CD4-positive, alpha-beta T cell (primary cell): ENCODE results near the gene CCIN. TPM values are rescaled to one million over a fixed set of nuclear protein-coding genes. Genes with fewer than 3 reads are reported as not detected.
"Not testable (repeated sequence)": the region's sequence is repeated elsewhere in the genome, so short reads cannot be mapped to it uniquely, and the experiment has no call there.

ENCODE experiments used
- ATAC-seq: fragments of 200-7000 bp; cut with Tn5 transposase; one replicate; pipeline ENCODE4 v1.10.0; 2022; ENCODE audit warnings: mild to moderate bottlenecking; ENCODE audit not compliant: poor library complexity
- CTCF ChIA-PET: fragments of 350-600 bp; sonication (Branson Sonifier 250); formaldehyde crosslinking; loops from one replicate; lab custom pipeline; 2021; ENCODE audit warnings: antibody characterized with exemption, inconsistent platforms; lab: Charles Lee
- POLR2A ChIA-PET: fragments of 350-600 bp; sonication (Branson Sonifier 250); formaldehyde crosslinking; loops from one replicate; lab custom pipeline; 2021; ENCODE audit warnings: antibody characterized with exemption, inconsistent platforms; lab: Charles Lee
- DNase-seq, 14 experiments: peaks; one replicate each; pipeline ENCODE4 v3.0.0-alpha.2; 2013 to 2020; ENCODE audit warnings: mixed read lengths in 2 of 14
- H3K27ac ChIP-seq, 2 donors: one replicate each; pipeline versions ENCODE4 v1.5.1 to v1.7.0; 2013; ENCODE audit warnings: low read length in 2 of 2, low read depth in 1 of 2, mild to moderate bottlenecking in 1 of 2
- H3K27me3 ChIP-seq, 2 experiments: 1 replicate in 1 of 2; 2 replicates in 1 of 2; pipeline versions ENCODE4 v1.6.1 to v1.7.0; 2013; ENCODE audit warnings: low read length in 2 of 2, control low read depth in 1 of 2, mild to moderate bottlenecking in 1 of 2, moderate library complexity in 1 of 2; ENCODE audit not compliant: insufficient read depth in 2 of 2, control insufficient read depth in 1 of 2
- H3K36me3 ChIP-seq: one replicate; pipeline ENCODE4 v1.6.1; 2013; ENCODE audit warnings: low read length, control low read depth; ENCODE audit not compliant: insufficient read depth
- H3K4me1 ChIP-seq: one replicate; pipeline ENCODE4 v1.6.1; 2013; ENCODE audit warnings: low read length, control low read depth; ENCODE audit not compliant: insufficient read depth
- H3K4me3 ChIP-seq: one replicate; pipeline ENCODE4 v1.5.1; 2013; ENCODE audit warnings: mild to moderate bottlenecking, low read length, moderate library complexity
- H3K9me3 ChIP-seq, 2 experiments: 1 replicate in 1 of 2; 2 replicates in 1 of 2; pipeline versions ENCODE4 v1.6.1 to v1.7.0; 2013; ENCODE audit warnings: low read length in 2 of 2, mild to moderate bottlenecking in 2 of 2, control low read depth in 1 of 2, moderate library complexity in 1 of 2; ENCODE audit not compliant: control insufficient read depth in 1 of 2, insufficient read depth in 1 of 2
- H3K27ac Mint-ChIP-seq: one replicate; pipeline ENCODE4 v1.8.0; 2020; ENCODE audit warnings: mixed read lengths
- H3K27me3 Mint-ChIP-seq: one replicate; pipeline ENCODE4 v1.8.0; 2021; ENCODE audit warnings: mixed read lengths
- H3K36me3 Mint-ChIP-seq: one replicate; pipeline ENCODE4 v1.8.0; 2021; ENCODE audit warnings: low read depth, mixed read lengths
- H3K4me1 Mint-ChIP-seq: one replicate; pipeline ENCODE4 v1.8.0; 2021; ENCODE audit warnings: low read depth, mixed read lengths
- H3K4me3 Mint-ChIP-seq: one replicate; pipeline ENCODE4 v1.8.0; 2020; ENCODE audit warnings: mild to moderate bottlenecking, mixed read lengths
- H3K9me3 Mint-ChIP-seq: one replicate; pipeline ENCODE4 v1.8.0; 2020; ENCODE audit warnings: mixed read lengths
- CTCF ChIP-seq: fragments of 200-600 bp; IDR thresholded peaks from one replicate; pipeline ENCODE4 v1.8.0; 2022; ENCODE audit warnings: antibody characterized with exemption, mild to moderate bottlenecking
- intact Hi-C, 2 experiments: fragments of 100-400 bp; cut with DNase I in 1 of 2; cut with micrococcal nuclease in 1 of 2; formaldehyde crosslinking; loops; one replicate each; pipeline versions ENCODE4 v1.15.1 to v1.9.0; 2023 to 2025; cut with DNase I, micrococcal nuclease
- total RNA-seq, 174 experiments: library from RNA in 2 of 174; stranded (reverse) in 2 of 174; gene quantifications; one replicate each; pipeline ENCODE4 v1.2.3 and lab custom pipeline; 2021 to 2026

CCIN gene
- total RNA-seq, 2 experiments from 2014 or later: 0.22 to 0.36 TPM

GRCh38 chr9:36156116-36156515, 13.1 kb upstream of the CCIN start:
- no peak overlapping the region for H3K4me3 ChIP-seq
- H3K9me3 ChIP-seq: no peaks in the 10 kb centered on the region
- Mint-ChIP-seq H3K27ac (no peak overlapping the region), H3K36me3 (peaks cover 48% of the 10 kb centered on the region), H3K27me3 (no peaks in the 10 kb centered on the region), H3K9me3 (no peaks in the 10 kb centered on the region), H3K4me1 (peaks cover 35% of the 10 kb centered on the region), H3K4me3 (no peak overlapping the region)
- no peak for TF ChIP-seq CTCF
- intact Hi-C loops: no loop called here
- DNase-seq (no peak), ATAC-seq (no peak)
- POLR2A ChIA-PET: no interaction called here
- CTCF ChIA-PET: interaction anchor here (0.7 kb wide), 1 partner anchor 13 kb away, joined by 4 read pairs; the partner anchor contains the start of gene CCIN
- no peaks in the 10 kb centered on the region for H3K27me3 ChIP-seq
- H3K36me3 ChIP-seq: peaks cover 27% of the 10 kb centered on the region
- H3K4me1 ChIP-seq: peaks cover 37% of the 10 kb centered on the region
- no peak overlapping the region for H3K27ac ChIP-seq

GRCh38 chr9:36158122-36158521, 11.1 kb upstream of the CCIN start:
- no peaks in the 10 kb centered on the region for H3K27me3 ChIP-seq
- peaks cover 42% of the 10 kb centered on the region for H3K36me3 ChIP-seq
- peaks cover 17% of the 10 kb centered on the region for H3K4me1 ChIP-seq
- no peak overlapping the region for H3K4me3 ChIP-seq
- H3K9me3 Mint-ChIP-seq: no peaks in the 10 kb centered on the region
- H3K27ac ChIP-seq: no peak overlapping the region
- TF ChIP-seq CTCF: no peak
- POLR2A ChIA-PET: no interaction called here
- peaks cover 48% of the 10 kb centered on the region for H3K36me3 Mint-ChIP-seq
- no peak overlapping the region for H3K4me3 Mint-ChIP-seq
- no peaks in the 10 kb centered on the region for H3K27me3 Mint-ChIP-seq
- CTCF ChIA-PET: interaction anchor here (1.3 kb wide), 1 partner anchor 18 kb away, joined by 3 read pairs; no protein-coding TSS in a partner anchor
- H3K4me1 Mint-ChIP-seq: peaks cover 22% of the 10 kb centered on the region
- no peak for ATAC-seq
- intact Hi-C loops: no loop called here
- no peaks in the 10 kb centered on the region for H3K9me3 ChIP-seq
- H3K27ac Mint-ChIP-seq: no peak overlapping the region
- no peak for DNase-seq

- no peak overlapping the region for H3K4me3 ChIP-seq
- Mint-ChIP-seq H3K4me3 (no peak overlapping the region), H3K27me3 (no peaks in the 10 kb centered on the region), H3K9me3 (no peaks in the 10 kb centered on the region), H3K36me3 (peaks cover 48% of the 10 kb centered on the region), H3K27ac (no peak overlapping the region), H3K4me1 (peaks cover 15% of the 10 kb centered on the region)
- POLR2A ChIA-PET: no interaction called here
- CTCF ChIA-PET: interaction anchor here (1.8 kb wide), 1 partner anchor 56 kb away, joined by 7 read pairs; no protein-coding TSS in a partner anchor
- TF ChIP-seq CTCF: no peak
- intact Hi-C loops: no loop called here
- H3K4me1 ChIP-seq: peaks cover 9% of the 10 kb centered on the region
- DNase-seq: no peak
- no peak overlapping the region for H3K27ac ChIP-seq
- no peaks in the 10 kb centered on the region for H3K9me3 ChIP-seq
- H3K27me3 ChIP-seq: no peaks in the 10 kb centered on the region
- H3K36me3 ChIP-seq: peaks cover 42% of the 10 kb centered on the region
- no peak for ATAC-seq
Measured at GRCh38 chr9:36158917-36159316, 10.3 kb upstream of the CCIN start.

GRCh38 chr9:36159509-36159908, 9.7 kb upstream of the CCIN start:
- H3K27me3 Mint-ChIP-seq, ATAC-seq, H3K9me3 ChIP-seq, H3K4me3 ChIP-seq, H3K27me3 ChIP-seq, DNase-seq, H3K27ac ChIP-seq, H3K9me3 Mint-ChIP-seq, POLR2A ChIA-PET, intact Hi-C loops, H3K4me1 Mint-ChIP-seq, H3K27ac Mint-ChIP-seq, H3K4me1 ChIP-seq, H3K4me3 Mint-ChIP-seq: not testable (repeated sequence)
- H3K36me3 Mint-ChIP-seq: peaks cover 42% of the 10 kb centered on the region
- CTCF ChIA-PET: interaction anchor here (1.8 kb wide), 1 partner anchor 57 kb away, joined by 7 read pairs; no protein-coding TSS in a partner anchor
- peaks cover 40% of the 10 kb centered on the region for H3K36me3 ChIP-seq

GRCh38 chr9:36160126-36160525, 9.1 kb upstream of the CCIN start:
- POLR2A ChIA-PET, H3K4me1 ChIP-seq, ATAC-seq, H3K4me1 Mint-ChIP-seq, H3K9me3 ChIP-seq, H3K9me3 Mint-ChIP-seq, H3K27ac ChIP-seq, H3K27me3 ChIP-seq, H3K27me3 Mint-ChIP-seq, H3K4me3 Mint-ChIP-seq, H3K4me3 ChIP-seq, DNase-seq: not testable (repeated sequence)
- peaks cover 36% of the 10 kb centered on the region for H3K36me3 ChIP-seq
- peak overlapping the region; percentile 27 for H3K27ac Mint-ChIP-seq
- CTCF ChIA-PET: interaction anchor here (1.8 kb wide), 1 partner anchor 57 kb away, joined by 7 read pairs; no protein-coding TSS in a partner anchor
- H3K36me3 Mint-ChIP-seq: peaks cover 36% of the 10 kb centered on the region
- intact Hi-C loops: loop anchor here in 1 of 2 experiments (5.0 to 10.0 kb wide), 2 partner anchors 33 to 205 kb away; partner anchors contain the start of gene OR2S2
